ENCODE measurements around the gene C10orf95.
A peak's percentile ranks its signal among the peaks of the same experiment; 100 is the strongest.

Gene C10orf95

GRCh38 chr10:102408728-102409603, 42.4 kb downstream of the C10orf95 start:
- Mint-ChIP-seq H3K4me3 (peak overlapping the region; percentile 70), H3K4me1 (ENCODE audit: low read depth) (peaks cover 34% of the 10 kb centered on the region), H3K9me3 (no peaks in the 10 kb centered on the region), H3K27ac (no peak overlapping the region), H3K27me3 (ENCODE audit: low read depth) (peaks cover 23% of the 10 kb centered on the region), H3K36me3 (ENCODE audit: low read depth) (peaks cover 2% of the 10 kb centered on the region)

DNA sequence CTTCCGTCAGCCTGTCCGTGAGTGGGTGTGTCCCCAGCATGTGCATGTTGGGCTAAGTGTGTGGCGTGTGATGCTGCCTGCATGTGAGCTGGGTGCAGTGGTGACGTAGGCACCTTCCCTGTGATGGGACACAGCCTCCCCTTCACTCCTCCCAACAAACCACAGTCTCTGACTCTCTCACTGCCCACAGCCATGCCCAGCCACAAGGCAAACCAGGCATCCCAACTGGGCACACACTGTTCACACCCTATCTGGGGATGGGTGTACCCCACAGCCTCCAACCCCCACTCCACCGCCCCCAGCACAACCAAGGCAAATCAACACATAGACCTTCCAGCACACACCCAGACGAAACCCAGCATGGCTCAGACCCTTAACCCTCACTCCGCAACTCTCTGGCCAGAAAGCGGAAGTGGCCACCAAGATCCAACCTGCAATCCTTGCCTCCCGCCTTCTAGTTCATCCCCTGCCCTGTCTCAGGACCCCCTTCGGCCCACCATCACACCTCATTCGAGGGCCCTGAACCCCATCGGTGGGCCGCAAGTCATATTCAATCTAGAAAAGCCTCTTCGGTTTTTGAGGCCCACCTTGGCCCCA, 43.1 kb downstream of the C10orf95 start:
- Mint-ChIP-seq H3K36me3 (ENCODE audit: low read depth) (peaks cover 2% of the 10 kb centered on the region), H3K9me3 (no peaks in the 10 kb centered on the region), H3K4me1 (ENCODE audit: low read depth) (peaks cover 32% of the 10 kb centered on the region), H3K27ac (peak overlapping the region; percentile 16), H3K4me3 (peak overlapping the region; percentile 75), H3K27me3 (ENCODE audit: low read depth) (peaks cover 23% of the 10 kb centered on the region)

DNA sequence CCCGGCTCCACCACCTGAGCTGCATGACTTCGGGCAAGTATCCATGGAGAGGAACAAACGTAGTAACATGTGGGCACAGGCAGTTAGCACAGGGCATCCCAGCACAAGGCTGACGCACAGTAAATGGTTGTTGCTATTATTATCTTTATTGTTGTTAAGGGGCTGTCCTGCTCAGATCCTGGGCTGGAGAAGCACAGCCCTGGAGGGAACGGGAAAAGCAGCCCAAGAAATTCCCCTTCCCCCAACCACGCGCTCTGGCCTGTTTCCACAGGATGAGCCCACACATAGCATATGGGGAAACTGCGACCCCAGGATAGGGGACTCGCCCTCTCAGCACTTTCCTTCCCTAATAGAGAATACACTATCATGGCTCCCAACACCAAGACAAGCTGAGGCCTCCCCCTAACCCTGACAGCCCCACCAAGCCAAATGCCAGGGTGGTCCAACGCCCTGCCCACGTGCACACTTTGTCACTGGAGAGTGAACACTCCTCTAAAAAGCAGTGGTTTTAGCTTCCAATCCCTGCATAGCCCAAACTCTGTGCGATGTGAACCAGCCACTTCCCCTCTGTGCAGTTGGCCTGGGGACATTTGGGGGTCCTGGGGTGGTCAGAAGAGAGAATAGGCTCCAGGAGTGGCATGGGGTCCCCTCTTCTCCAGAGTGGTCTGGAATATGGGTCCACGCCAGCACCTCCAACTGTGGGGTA, 43.8 kb downstream of the C10orf95 start:
- H3K36me3 Mint-ChIP-seq (ENCODE audit: low read depth) = peaks cover 2% of the 10 kb centered on the region
- no peaks in the 10 kb centered on the region for H3K9me3 Mint-ChIP-seq
- peak overlapping the region; percentile 15 for H3K27ac Mint-ChIP-seq
- H3K4me1 Mint-ChIP-seq (ENCODE audit: low read depth) = peaks cover 27% of the 10 kb centered on the region
- peak overlapping the region; percentile 4 for H3K4me3 Mint-ChIP-seq
- peaks cover 23% of the 10 kb centered on the region for H3K27me3 Mint-ChIP-seq (ENCODE audit: low read depth)

- peak overlapping the region; percentile 77 for H3K27ac Mint-ChIP-seq
- H3K4me3 Mint-ChIP-seq = no peak overlapping the region
- H3K27me3 Mint-ChIP-seq (ENCODE audit: low read depth) = peaks cover 23% of the 10 kb centered on the region
- no peaks in the 10 kb centered on the region for H3K9me3 Mint-ChIP-seq
- peaks cover 27% of the 10 kb centered on the region for H3K4me1 Mint-ChIP-seq (ENCODE audit: low read depth)
- peaks cover 4% of the 10 kb centered on the region for H3K36me3 Mint-ChIP-seq (ENCODE audit: low read depth)
Measured at GRCh38 chr10:102406815-102407214, 44.5 kb downstream of the C10orf95 start.

DNA sequence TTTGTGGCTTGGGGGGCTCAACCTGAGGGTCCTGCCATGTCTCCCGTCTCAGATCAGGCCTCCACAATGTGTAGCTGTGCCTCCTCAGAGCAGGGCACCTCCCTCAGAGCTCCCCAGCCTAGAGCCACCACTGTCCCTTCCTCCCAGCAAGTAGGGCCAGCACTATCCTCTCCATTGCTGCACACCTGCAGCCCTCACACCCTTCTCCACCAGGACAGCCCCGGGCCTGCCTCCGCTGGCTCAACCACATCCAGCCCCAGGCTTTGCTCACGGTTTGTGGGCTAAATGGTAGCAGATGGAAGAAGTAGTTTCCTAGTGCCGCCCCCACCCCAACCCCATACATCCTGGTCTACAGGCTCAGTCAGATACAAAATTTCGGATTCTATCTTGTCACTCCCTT, 45.7 kb downstream of the C10orf95 start:
- Mint-ChIP-seq H3K27me3 (ENCODE audit: low read depth) (peaks cover 14% of the 10 kb centered on the region), H3K9me3 (no peaks in the 10 kb centered on the region), H3K4me3 (peak overlapping the region; percentile 12), H3K27ac (peak overlapping the region; percentile 37), H3K36me3 (ENCODE audit: low read depth) (peaks cover 7% of the 10 kb centered on the region), H3K4me1 (ENCODE audit: low read depth) (peaks cover 20% of the 10 kb centered on the region)

DNA sequence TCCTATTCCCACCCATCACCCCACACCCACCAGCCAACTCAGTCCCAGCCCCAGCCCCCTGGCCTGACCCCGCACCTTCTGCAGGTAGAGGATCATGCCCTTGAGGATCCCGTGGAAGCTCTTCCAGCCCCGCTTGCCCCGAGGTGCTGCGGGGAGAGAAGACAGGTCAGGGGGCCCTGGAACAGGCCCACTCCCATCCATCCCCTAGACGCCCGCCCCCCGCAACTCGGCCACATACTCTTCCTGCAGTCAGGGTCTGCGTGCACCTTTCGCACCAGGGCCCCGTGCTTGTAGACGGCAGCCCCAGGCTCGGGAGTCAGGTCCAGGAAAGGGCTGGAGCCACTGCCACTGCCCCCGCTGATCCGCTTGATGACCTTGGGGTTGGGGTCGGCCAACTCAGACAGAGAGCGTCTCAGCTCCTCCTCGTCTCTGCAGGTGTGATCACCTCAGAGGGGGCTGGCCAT, 46.2 kb downstream of the C10orf95 start:
- no peak overlapping the region for H3K27ac Mint-ChIP-seq
- H3K36me3 Mint-ChIP-seq (ENCODE audit: low read depth) = peaks cover 12% of the 10 kb centered on the region
- no peaks in the 10 kb centered on the region for H3K9me3 Mint-ChIP-seq
- peaks cover 14% of the 10 kb centered on the region for H3K27me3 Mint-ChIP-seq (ENCODE audit: low read depth)
- H3K4me1 Mint-ChIP-seq (ENCODE audit: low read depth) = peaks cover 23% of the 10 kb centered on the region
- H3K4me3 Mint-ChIP-seq = no peak overlapping the region

DNA sequence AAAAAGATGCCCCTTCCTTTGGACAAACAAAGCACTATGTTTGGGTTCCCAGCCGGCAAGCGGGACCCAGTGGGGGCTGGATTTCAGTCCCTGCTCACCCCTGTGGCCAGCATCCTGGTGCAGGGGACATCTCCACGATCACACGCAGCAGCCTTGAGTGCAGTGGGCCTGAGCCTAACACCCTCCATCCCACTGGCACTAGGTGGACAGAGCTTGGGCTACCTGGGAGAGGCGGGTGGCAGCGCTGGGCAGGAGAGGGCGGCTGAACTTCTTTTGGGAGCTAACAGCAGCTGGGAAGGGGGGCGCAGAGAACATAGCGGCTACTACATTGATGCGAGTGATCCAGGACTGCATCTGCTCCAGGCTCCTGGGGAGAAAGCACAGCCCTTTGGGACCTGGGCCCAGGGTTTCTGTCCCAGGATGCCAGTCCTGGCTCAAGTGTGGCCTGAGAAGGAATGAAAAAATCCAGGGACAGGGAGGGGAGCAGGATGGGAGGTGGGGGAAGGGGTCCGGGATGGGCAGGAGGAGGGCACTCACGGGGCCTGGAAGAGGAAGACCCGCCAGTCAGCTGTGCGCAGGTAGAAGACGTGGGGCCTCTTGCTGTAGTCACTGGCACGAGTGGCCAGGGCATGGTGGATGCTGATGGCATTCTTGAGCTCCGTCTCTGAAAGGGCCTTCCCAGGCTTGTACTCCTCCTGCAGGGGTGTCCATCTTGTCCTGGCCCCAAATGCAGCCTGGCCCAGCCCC, 46.8 kb downstream of the C10orf95 start:
- H3K36me3 Mint-ChIP-seq (ENCODE audit: low read depth) = peaks cover 16% of the 10 kb centered on the region
- H3K27ac Mint-ChIP-seq = no peak overlapping the region
- H3K4me3 Mint-ChIP-seq = no peak overlapping the region
- peaks cover 21% of the 10 kb centered on the region for H3K4me1 Mint-ChIP-seq (ENCODE audit: low read depth)
- peaks cover 7% of the 10 kb centered on the region for H3K27me3 Mint-ChIP-seq (ENCODE audit: low read depth)
- no peaks in the 10 kb centered on the region for H3K9me3 Mint-ChIP-seq

DNA sequence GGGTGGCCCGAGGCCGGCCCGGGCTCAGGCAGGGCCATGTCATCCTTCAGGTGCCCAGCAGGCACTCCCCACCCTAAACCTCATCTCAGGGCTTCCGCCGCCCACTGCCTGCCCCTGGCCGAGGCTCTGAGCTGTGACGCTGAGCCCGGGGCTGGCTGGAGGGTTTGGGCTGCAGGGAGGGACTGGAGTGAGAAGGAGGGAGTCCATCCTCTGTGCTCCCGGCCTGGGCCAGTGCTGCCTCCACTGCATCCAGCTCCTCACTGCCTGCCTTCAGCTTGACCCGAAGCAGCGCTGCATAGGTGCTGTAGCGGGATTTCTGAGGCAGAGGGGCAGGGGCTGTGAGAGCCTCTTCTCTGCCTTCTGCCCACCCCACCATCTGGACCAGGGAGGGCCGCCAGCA, 48.2 kb downstream of the C10orf95 start:
- no peak overlapping the region for H3K4me3 Mint-ChIP-seq
- H3K36me3 Mint-ChIP-seq (ENCODE audit: low read depth) = peaks cover 25% of the 10 kb centered on the region
- H3K27ac Mint-ChIP-seq = no peak overlapping the region
- peaks cover 23% of the 10 kb centered on the region for H3K4me1 Mint-ChIP-seq (ENCODE audit: low read depth)
- H3K27me3 Mint-ChIP-seq (ENCODE audit: low read depth) = peaks cover under 1% of the 10 kb centered on the region
- H3K9me3 Mint-ChIP-seq = no peaks in the 10 kb centered on the region

DNA sequence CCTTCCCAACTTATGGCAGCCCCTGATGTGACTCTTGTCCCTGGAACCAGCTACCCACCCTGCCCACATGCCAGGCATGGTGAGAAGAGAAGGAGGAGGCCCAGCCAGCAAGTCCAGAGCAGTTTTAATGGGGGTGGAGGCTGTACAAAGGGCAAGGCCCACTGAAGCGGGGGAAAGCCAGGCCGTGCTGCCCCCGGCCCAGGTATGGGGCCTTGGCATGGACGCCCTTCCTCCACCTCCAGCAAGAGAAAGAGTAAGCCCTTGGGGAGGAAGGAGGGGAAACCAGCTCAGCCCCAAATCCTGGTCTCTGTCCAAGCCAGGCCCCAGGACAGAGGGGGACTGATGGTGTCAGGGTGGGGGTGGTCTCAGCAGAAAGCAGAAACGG, 48.8 kb downstream of the C10orf95 start:
- peaks cover 31% of the 10 kb centered on the region for H3K36me3 Mint-ChIP-seq (ENCODE audit: low read depth)
- H3K27me3 Mint-ChIP-seq (ENCODE audit: low read depth) = no peaks in the 10 kb centered on the region
- no peak overlapping the region for H3K27ac Mint-ChIP-seq
- peaks cover 28% of the 10 kb centered on the region for H3K4me1 Mint-ChIP-seq (ENCODE audit: low read depth)
- H3K9me3 Mint-ChIP-seq = no peaks in the 10 kb centered on the region
- no peak overlapping the region for H3K4me3 Mint-ChIP-seq

GRCh38 chr10:102401735-102402511, 49.4 kb downstream of the C10orf95 start:
- Mint-ChIP-seq H3K9me3 (no peaks in the 10 kb centered on the region), H3K36me3 (ENCODE audit: low read depth) (peaks cover 36% of the 10 kb centered on the region), H3K4me3 (no peak overlapping the region), H3K27ac (no peak overlapping the region), H3K4me1 (ENCODE audit: low read depth) (peaks cover 32% of the 10 kb centered on the region), H3K27me3 (ENCODE audit: low read depth) (no peaks in the 10 kb centered on the region)

DNA sequence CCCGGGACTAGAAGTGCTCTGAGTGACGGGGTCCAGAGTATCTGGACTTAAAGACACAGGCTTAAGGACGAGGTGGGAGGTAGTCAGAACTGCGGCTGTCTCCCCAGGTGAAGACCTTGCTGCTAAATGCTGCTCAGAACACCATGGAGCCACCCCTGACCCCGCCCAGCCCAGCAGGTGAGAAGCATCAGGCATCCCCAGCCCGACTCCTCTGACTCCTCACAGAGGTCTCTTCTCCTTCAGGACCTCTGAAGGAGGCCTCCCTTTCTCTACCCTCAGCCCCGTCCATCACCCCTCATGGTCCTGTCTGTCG, 50.0 kb downstream of the C10orf95 start:
- Mint-ChIP-seq H3K27ac (no peak overlapping the region), H3K9me3 (no peaks in the 10 kb centered on the region), H3K36me3 (ENCODE audit: low read depth) (peaks cover 41% of the 10 kb centered on the region), H3K27me3 (ENCODE audit: low read depth) (no peaks in the 10 kb centered on the region), H3K4me3 (no peak overlapping the region), H3K4me1 (ENCODE audit: low read depth) (peaks cover 34% of the 10 kb centered on the region)

GRCh38 chr10:102400598-102401341, 50.6 kb downstream of the C10orf95 start:
- Mint-ChIP-seq H3K9me3 (no peaks in the 10 kb centered on the region), H3K4me1 (ENCODE audit: low read depth) (peaks cover 34% of the 10 kb centered on the region), H3K4me3 (no peak overlapping the region), H3K27me3 (ENCODE audit: low read depth) (no peaks in the 10 kb centered on the region), H3K27ac (no peak overlapping the region), H3K36me3 (ENCODE audit: low read depth) (peaks cover 46% of the 10 kb centered on the region)

DNA sequence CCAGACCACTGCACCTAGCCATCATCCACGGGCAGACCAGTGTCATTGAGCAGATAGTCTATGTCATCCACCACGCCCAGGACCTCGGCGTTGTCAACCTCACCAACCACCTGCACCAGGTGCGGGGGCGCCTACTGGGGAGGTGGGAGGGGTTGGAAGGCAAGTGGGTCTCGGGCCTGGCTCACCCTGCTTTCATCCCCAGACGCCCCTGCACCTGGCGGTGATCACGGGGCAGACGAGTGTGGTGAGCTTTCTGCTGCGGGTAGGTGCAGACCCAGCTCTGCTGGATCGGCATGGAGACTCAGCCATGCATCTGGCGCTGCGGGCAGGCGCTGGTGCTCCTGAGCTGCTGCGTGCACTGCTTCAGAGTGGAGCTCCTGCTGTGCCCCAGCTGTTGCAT, 51.3 kb downstream of the C10orf95 start:
- H3K4me1 Mint-ChIP-seq (ENCODE audit: low read depth) = peaks cover 34% of the 10 kb centered on the region
- H3K27ac Mint-ChIP-seq = peak overlapping the region; percentile 63
- no peaks in the 10 kb centered on the region for H3K27me3 Mint-ChIP-seq (ENCODE audit: low read depth)
- H3K9me3 Mint-ChIP-seq = no peaks in the 10 kb centered on the region
- peaks cover 47% of the 10 kb centered on the region for H3K36me3 Mint-ChIP-seq (ENCODE audit: low read depth)
- H3K4me3 Mint-ChIP-seq = no peak overlapping the region

Data from T-helper 1 cell treated with Interleukin-12 subunit alpha and Interleukin-12 subunit beta and Interleukin-4 antibody, amounts not matched to agents 30 μg/mL and 1 μg/mL, for 36 hours (primary cell).